Liver (tissue), 9 donors: ENCODE data around the gene DDR1. TPM values are rescaled to one million over a fixed set of nuclear protein-coding genes. Genes with fewer than 3 reads are reported as not detected.

Source experiments
- DNase-seq: peaks from one replicate; pipeline ENCODE4 v3.0.0-alpha.2; 2017; ENCODE audit warnings: low spot score
- H3K27ac ChIP-seq, 2 donors: one replicate each; pipeline ENCODE4 v1.7.0; 2013; ENCODE audit warnings: inconsistent platforms in 2 of 2, low read length in 2 of 2, control low read depth in 1 of 2, low read depth in 1 of 2, mild to moderate bottlenecking in 1 of 2
- H3K27me3 ChIP-seq, 4 donors: one replicate each; pipeline versions ENCODE4 v1.6.1 to v1.7.0; 2013; ENCODE audit warnings: low read length in 3 of 4, inconsistent platforms in 1 of 4, mild to moderate bottlenecking in 1 of 4, moderate library complexity in 1 of 4; ENCODE audit not compliant: control insufficient read depth in 4 of 4, insufficient read depth in 4 of 4
- H3K36me3 ChIP-seq, 4 donors: one replicate each; pipeline versions ENCODE4 v1.6.1 to v1.7.0; 2013; ENCODE audit warnings: low read length in 3 of 4, mild to moderate bottlenecking in 3 of 4, low read depth in 1 of 4, moderate library complexity in 1 of 4; ENCODE audit not compliant: control insufficient read depth in 4 of 4, insufficient read depth in 3 of 4
- H3K4me1 ChIP-seq, 4 donors: one replicate each; pipeline versions ENCODE4 v1.6.1 to v1.7.0; 2013; ENCODE audit warnings: low read length in 3 of 4, mild to moderate bottlenecking in 3 of 4, moderate library complexity in 1 of 4; ENCODE audit not compliant: control insufficient read depth in 4 of 4, insufficient read depth in 4 of 4
- H3K4me3 ChIP-seq, 3 donors: one replicate each; pipeline versions ENCODE4 v1.6.1 to v1.7.0; 2013; ENCODE audit warnings: low read length in 3 of 3, control low read depth in 1 of 3, low read depth in 1 of 3, mild to moderate bottlenecking in 1 of 3
- H3K9ac ChIP-seq, 2 donors: one replicate each; pipeline ENCODE4 v1.7.0; 2013; ENCODE audit warnings: low read length in 2 of 2, mild to moderate bottlenecking in 2 of 2, moderate library complexity in 2 of 2, control low read depth in 1 of 2, low read depth in 1 of 2
- H3K9me3 ChIP-seq, 4 donors: one replicate each; pipeline versions ENCODE4 v1.6.1 to v1.7.0; 2013; ENCODE audit warnings: low read length in 3 of 4; ENCODE audit not compliant: control insufficient read depth in 4 of 4
- EGR1 ChIP-seq, 2 donors: IDR thresholded peaks; 2 replicates each; pipeline ENCODE4 v1.6.1; 2016 to 2018; ENCODE audit warnings: antibody characterized with exemption in 2 of 2, low read depth in 2 of 2
- FOXA1 ChIP-seq: IDR thresholded peaks from 2 replicates; pipeline ENCODE4 v1.6.1; 2016; ENCODE audit warnings: antibody characterized with exemption
- FOXA2 ChIP-seq: IDR thresholded peaks from 2 replicates; pipeline ENCODE4 v1.6.1; 2016; ENCODE audit warnings: antibody characterized with exemption
- GABPA ChIP-seq, 2 donors: IDR thresholded peaks in 1 of 2; conservative IDR thresholded peaks in 1 of 2; 2 replicates each; pipeline ENCODE4 v1.6.1; 2016; ENCODE audit warnings: antibody characterized with exemption in 2 of 2, mild to moderate bottlenecking in 1 of 2, moderate library complexity in 1 of 2
- HNF4A ChIP-seq, 2 donors: conservative IDR thresholded peaks; 2 replicates each; pipeline ENCODE4 v1.6.1; 2016; ENCODE audit warnings: antibody characterized with exemption in 2 of 2, mild to moderate bottlenecking in 2 of 2
- HNF4G ChIP-seq: IDR thresholded peaks from 2 replicates; pipeline ENCODE4 v1.6.1; 2016; ENCODE audit warnings: antibody characterized with exemption
- JUND ChIP-seq, 2 donors: IDR thresholded peaks; 2 replicates each; pipeline ENCODE4 v1.6.1; 2016; ENCODE audit warnings: antibody characterized with exemption in 2 of 2
- NR2F2 ChIP-seq: IDR thresholded peaks from 2 replicates; pipeline ENCODE4 v1.6.1; 2016; ENCODE audit warnings: antibody characterized with exemption
- RAD21 ChIP-seq, 2 donors: IDR thresholded peaks; 2 replicates each; pipeline ENCODE4 v1.6.1; 2016; ENCODE audit warnings: antibody characterized with exemption in 2 of 2, mild to moderate bottlenecking in 2 of 2
- RXRA ChIP-seq, 2 donors: IDR thresholded peaks; 2 replicates each; pipeline ENCODE4 v1.6.1; 2017 to 2018; ENCODE audit warnings: antibody characterized with exemption in 2 of 2, mild to moderate bottlenecking in 1 of 2
- SP1 ChIP-seq: IDR thresholded peaks from 2 replicates; pipeline ENCODE4 v1.6.1; 2018; ENCODE audit warnings: antibody characterized with exemption, mild to moderate bottlenecking
- YY1 ChIP-seq: IDR thresholded peaks from 2 replicates; pipeline ENCODE4 v1.6.1; 2016; ENCODE audit warnings: antibody characterized with exemption, mild to moderate bottlenecking
- WGBS: extraction: QIAGEN DNeasy Blood & Tissue Kit; methylation state at CpG from one replicate; pipeline ENCODE4 v1.1.7; 2013; 5-methylcytosine and 5-hydroxymethylcytosine counted together
- polyA plus RNA-seq, 2 donors: library from polyadenylated mRNA; stranded (reverse) in 1 of 2; unstranded in 1 of 2; fragments of 200-250 nt in 1 of 2; fragments of >200 nt in 1 of 2; fragmentation: Nextera tagmentation in 1 of 2; extraction: Ambion mirVana in 1 of 2; gene quantifications; one replicate each; pipeline versions ENCODE4 v1.2.1 to v1.2.3, GENCODE V29; 2013 to 2015
- total RNA-seq, 2 donors: library from RNA; depleted of rRNA; stranded (reverse); fragments of >200 nt; gene quantifications; one replicate each; pipeline ENCODE4 v1.2.3, GENCODE V29; 2014
- TF ChIP-seq, protein P1 (sequence below): IDR thresholded peaks from 2 replicates; pipeline ENCODE4 v1.6.1; 2016; ENCODE audit warnings: antibody characterized with exemption, mild to moderate bottlenecking
- TF ChIP-seq, protein P2 (sequence below): IDR thresholded peaks from 2 replicates; pipeline ENCODE4 v1.6.1; 2016; ENCODE audit warnings: antibody characterized with exemption
- TF ChIP-seq, protein P3 (sequence below): fragments of 150-350 bp; IDR thresholded peaks from 2 replicates; pipeline ENCODE4 v1.5.1; 2017; ENCODE audit warnings: improper control_type of control experiment, low read depth, low read length; ENCODE audit not compliant: missing input control
- TF ChIP-seq, protein P4 (sequence below): IDR thresholded peaks from 2 replicates; pipeline ENCODE4 v1.6.1; 2016; ENCODE audit warnings: antibody characterized with exemption
- donor health status: healthy.
- donor health status: healthy.
- donor health status: healthy.
- donor health status: healthy.
- donor health status: healthy.

Gene DDR1
- total and polyA plus RNA-seq, 4 donors = 1.2 to 5.3 (median 4.4) TPM

- no peak for DNase-seq
- Histone ChIP-seq H3K9me3 (no peaks in the 10 kb centered on the region), H3K4me1 (peaks cover 0 to 13% (median 3%) of the 10 kb centered on the region in 4 donors), H3K4me3 (no peak overlapping the region), H3K27me3 (no peaks in the 10 kb centered on the region), H3K9ac (no peak overlapping the region), H3K36me3 (no peaks in the 10 kb centered on the region), H3K27ac (no peak overlapping the region)
- WGBS = 84% methylated on average over 8 of the region's 8 CpGs
- no peak for TF ChIP-seq SP1
- TF ChIP-seq RXRA (IDR thresholded peaks at IDR 0.05) = no peak
- TF ChIP-seq HNF4A (conservative IDR thresholded peaks at IDR 0.05) = no peak
- TF ChIP-seq, protein P1, sequence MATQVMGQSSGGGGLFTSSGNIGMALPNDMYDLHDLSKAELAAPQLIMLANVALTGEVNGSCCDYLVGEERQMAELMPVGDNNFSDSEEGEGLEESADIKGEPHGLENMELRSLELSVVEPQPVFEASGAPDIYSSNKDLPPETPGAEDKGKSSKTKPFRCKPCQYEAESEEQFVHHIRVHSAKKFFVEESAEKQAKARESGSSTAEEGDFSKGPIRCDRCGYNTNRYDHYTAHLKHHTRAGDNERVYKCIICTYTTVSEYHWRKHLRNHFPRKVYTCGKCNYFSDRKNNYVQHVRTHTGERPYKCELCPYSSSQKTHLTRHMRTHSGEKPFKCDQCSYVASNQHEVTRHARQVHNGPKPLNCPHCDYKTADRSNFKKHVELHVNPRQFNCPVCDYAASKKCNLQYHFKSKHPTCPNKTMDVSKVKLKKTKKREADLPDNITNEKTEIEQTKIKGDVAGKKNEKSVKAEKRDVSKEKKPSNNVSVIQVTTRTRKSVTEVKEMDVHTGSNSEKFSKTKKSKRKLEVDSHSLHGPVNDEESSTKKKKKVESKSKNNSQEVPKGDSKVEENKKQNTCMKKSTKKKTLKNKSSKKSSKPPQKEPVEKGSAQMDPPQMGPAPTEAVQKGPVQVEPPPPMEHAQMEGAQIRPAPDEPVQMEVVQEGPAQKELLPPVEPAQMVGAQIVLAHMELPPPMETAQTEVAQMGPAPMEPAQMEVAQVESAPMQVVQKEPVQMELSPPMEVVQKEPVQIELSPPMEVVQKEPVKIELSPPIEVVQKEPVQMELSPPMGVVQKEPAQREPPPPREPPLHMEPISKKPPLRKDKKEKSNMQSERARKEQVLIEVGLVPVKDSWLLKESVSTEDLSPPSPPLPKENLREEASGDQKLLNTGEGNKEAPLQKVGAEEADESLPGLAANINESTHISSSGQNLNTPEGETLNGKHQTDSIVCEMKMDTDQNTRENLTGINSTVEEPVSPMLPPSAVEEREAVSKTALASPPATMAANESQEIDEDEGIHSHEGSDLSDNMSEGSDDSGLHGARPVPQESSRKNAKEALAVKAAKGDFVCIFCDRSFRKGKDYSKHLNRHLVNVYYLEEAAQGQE = no peak
- no peak for TF ChIP-seq RAD21 (IDR thresholded peaks at IDR 0.05)
- no peak for TF ChIP-seq GABPA (IDR thresholded peaks at IDR 0.05 in 1 of 2, conservative IDR thresholded peaks at IDR 0.05 in 1 of 2)
- no peak for TF ChIP-seq JUND (IDR thresholded peaks at IDR 0.05)
- TF ChIP-seq NR2F2 = no peak
- TF ChIP-seq FOXA1 = no peak
- TF ChIP-seq YY1 = no peak
- TF ChIP-seq, protein P2, sequence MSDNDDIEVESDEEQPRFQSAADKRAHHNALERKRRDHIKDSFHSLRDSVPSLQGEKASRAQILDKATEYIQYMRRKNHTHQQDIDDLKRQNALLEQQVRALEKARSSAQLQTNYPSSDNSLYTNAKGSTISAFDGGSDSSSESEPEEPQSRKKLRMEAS = no peak
- TF ChIP-seq, protein P3, sequence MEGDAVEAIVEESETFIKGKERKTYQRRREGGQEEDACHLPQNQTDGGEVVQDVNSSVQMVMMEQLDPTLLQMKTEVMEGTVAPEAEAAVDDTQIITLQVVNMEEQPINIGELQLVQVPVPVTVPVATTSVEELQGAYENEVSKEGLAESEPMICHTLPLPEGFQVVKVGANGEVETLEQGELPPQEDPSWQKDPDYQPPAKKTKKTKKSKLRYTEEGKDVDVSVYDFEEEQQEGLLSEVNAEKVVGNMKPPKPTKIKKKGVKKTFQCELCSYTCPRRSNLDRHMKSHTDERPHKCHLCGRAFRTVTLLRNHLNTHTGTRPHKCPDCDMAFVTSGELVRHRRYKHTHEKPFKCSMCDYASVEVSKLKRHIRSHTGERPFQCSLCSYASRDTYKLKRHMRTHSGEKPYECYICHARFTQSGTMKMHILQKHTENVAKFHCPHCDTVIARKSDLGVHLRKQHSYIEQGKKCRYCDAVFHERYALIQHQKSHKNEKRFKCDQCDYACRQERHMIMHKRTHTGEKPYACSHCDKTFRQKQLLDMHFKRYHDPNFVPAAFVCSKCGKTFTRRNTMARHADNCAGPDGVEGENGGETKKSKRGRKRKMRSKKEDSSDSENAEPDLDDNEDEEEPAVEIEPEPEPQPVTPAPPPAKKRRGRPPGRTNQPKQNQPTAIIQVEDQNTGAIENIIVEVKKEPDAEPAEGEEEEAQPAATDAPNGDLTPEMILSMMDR = no peak
- no peak for TF ChIP-seq EGR1 (IDR thresholded peaks at IDR 0.05; ENCODE audit: low read depth in 2 of 2)
- TF ChIP-seq, protein P4, sequence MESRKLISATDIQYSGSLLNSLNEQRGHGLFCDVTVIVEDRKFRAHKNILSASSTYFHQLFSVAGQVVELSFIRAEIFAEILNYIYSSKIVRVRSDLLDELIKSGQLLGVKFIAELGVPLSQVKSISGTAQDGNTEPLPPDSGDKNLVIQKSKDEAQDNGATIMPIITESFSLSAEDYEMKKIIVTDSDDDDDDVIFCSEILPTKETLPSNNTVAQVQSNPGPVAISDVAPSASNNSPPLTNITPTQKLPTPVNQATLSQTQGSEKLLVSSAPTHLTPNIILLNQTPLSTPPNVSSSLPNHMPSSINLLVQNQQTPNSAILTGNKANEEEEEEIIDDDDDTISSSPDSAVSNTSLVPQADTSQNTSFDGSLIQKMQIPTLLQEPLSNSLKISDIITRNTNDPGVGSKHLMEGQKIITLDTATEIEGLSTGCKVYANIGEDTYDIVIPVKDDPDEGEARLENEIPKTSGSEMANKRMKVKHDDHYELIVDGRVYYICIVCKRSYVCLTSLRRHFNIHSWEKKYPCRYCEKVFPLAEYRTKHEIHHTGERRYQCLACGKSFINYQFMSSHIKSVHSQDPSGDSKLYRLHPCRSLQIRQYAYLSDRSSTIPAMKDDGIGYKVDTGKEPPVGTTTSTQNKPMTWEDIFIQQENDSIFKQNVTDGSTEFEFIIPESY = no peak
- TF ChIP-seq HNF4G = no peak
- no peak for TF ChIP-seq FOXA2
These were observed 4.5 kb upstream of the DDR1 start for GRCh38 chr6:30879684-30880427.
